GM19239 (cell line): ENCODE measurements around the gene BHLHE40.
A peak's percentile ranks its signal among the peaks of the same experiment; 100 is the strongest.

ENCODE experiments used
- DNase-seq: peaks from one replicate; pipeline ENCODE4 v3.0.0; 2011; ENCODE audit warnings: low spot score; ENCODE audit not compliant: insufficient read length
- FAIRE-seq: peaks from 2 replicates; lab custom pipeline; 2011; peaks lifted over from hg19 to GRCh38; lab: Jason Lieb, UNC

Gene BHLHE40

GRCh38 chr3:4981665-4982494, 2.6 kb downstream of the BHLHE40 start:
- FAIRE-seq (no peak), DNase-seq (no peak)

- DNase-seq = no peak
Measured at GRCh38 chr3:4982773-4983738, 3.8 kb downstream of the BHLHE40 start.

GRCh38 chr3:4983739-4984510, 4.7 kb downstream of the BHLHE40 start:
- DNase-seq (no peak), FAIRE-seq (peak; percentile 72)

More at GRCh38 chr3:4982773-4983738, 3.8 kb downstream of the BHLHE40 start:
- FAIRE-seq = no peak

- FAIRE-seq = no peak
Measured at GRCh38 chr3:4984511-4984864, 5.3 kb downstream of the BHLHE40 start.

GRCh38 chr3:4985330-4986174, 6.3 kb downstream of the BHLHE40 start:
- FAIRE-seq (no peak), DNase-seq (no peak)

More at GRCh38 chr3:4984511-4984864, 5.3 kb downstream of the BHLHE40 start:
- DNase-seq = no peak

- DNase-seq (no peak), FAIRE-seq (peak; percentile 66)
Measured at GRCh38 chr3:4986175-4986781, 7.0 kb downstream of the BHLHE40 start.

- no peak for DNase-seq
- peak; percentile 56 for FAIRE-seq
Measured at GRCh38 chr3:4986782-4987537, 7.7 kb downstream of the BHLHE40 start.

GRCh38 chr3:4987538-4988296, 8.5 kb downstream of the BHLHE40 start:
- FAIRE-seq (no peak), DNase-seq (no peak)

GRCh38 chr3:4988983-4989834, 10.0 kb downstream of the BHLHE40 start:
- DNase-seq = no peak
- no peak for FAIRE-seq

GRCh38 chr3:4990069-4990468, 10.8 kb downstream of the BHLHE40 start:
- DNase-seq (no peak), FAIRE-seq (no peak)

- FAIRE-seq (no peak), DNase-seq (no peak)
Measured at GRCh38 chr3:4992118-4992517, 12.9 kb downstream of the BHLHE40 start.

- DNase-seq (no peak), FAIRE-seq (no peak)
Measured at GRCh38 chr3:4993276-4994143, 14.3 kb downstream of the BHLHE40 start.

GRCh38 chr3:4994144-4994730, 15.0 kb downstream of the BHLHE40 start:
- no peak for FAIRE-seq
- no peak for DNase-seq

GRCh38 chr3:4994823-4995499, 15.7 kb downstream of the BHLHE40 start:
- DNase-seq (no peak), FAIRE-seq (no peak)

- DNase-seq = no peak
- FAIRE-seq = no peak
Measured at GRCh38 chr3:4995500-4996053, 16.3 kb downstream of the BHLHE40 start.
